HepG2 (cell line): ENCODE results near the gene MCC. TPM values are rescaled to one million over a fixed set of nuclear protein-coding genes. Genes with fewer than 3 reads are reported as not detected.
A peak's percentile ranks its signal among the peaks of the same experiment; 100 is the strongest.

ENCODE experiments used
- ATAC-seq: fragments of 200-7000 bp; cut with Tn5 transposase; 3 replicates; pipeline ENCODE4 v1.9.1; 2020; ENCODE audit warnings: mild to moderate bottlenecking, moderate library complexity
- BruUV-seq: library from RNA; stranded (reverse); fragments of 400-500 nt; replicated peaks from 2 replicates; lab custom pipeline; 2021; lab: Mats Ljungman, UMichigan
- CTCF ChIA-PET: fragments of 300-600 bp; formaldehyde crosslinking; extraction: SDS; loops from one replicate; lab custom pipeline; 2021; ENCODE audit warnings: low total read pairs, inconsistent platforms, low intra/inter-chr PET ratio; lab: Yijun Ruan, JAX
- POLR2A ChIA-PET: fragments of 350-600 bp; sonication (Branson Sonifier 250); formaldehyde crosslinking; loops from one replicate; lab custom pipeline; 2020; ENCODE audit warnings: antibody characterized with exemption, inconsistent platforms; lab: Yijun Ruan, JAX
- DNase-seq: peaks from one replicate; pipeline ENCODE4 v3.0.0-alpha.2; 2015; ENCODE audit warnings: low spot score
- FAIRE-seq: peaks from 3 replicates; lab custom pipeline; 2011; peaks lifted over from hg19 to GRCh38; lab: Jason Lieb, UNC
- H2AFZ ChIP-seq: one replicate; pipeline ENCODE4 v1.6.1; 2011; ENCODE audit warnings: low read length, inconsistent platforms
- H3K27ac ChIP-seq: fragments of 300-600 bp; 3 replicates; pipeline ENCODE4 v1.8.0; 2011; ENCODE audit warnings: mixed run types, mild to moderate bottlenecking, mixed read lengths, low read length, inconsistent platforms; ENCODE audit not compliant: insufficient read depth; ENCODE audit errors: extremely low read length
- H3K27me3 ChIP-seq, 2 experiments: fragments of 200-600 bp in 1 of 2; 2 replicates in 1 of 2; 3 replicates in 1 of 2; pipeline versions ENCODE4 v1.6.0 to v1.8.0; 2011; ENCODE audit warnings: low read length in 2 of 2, mild to moderate bottlenecking in 2 of 2, moderate library complexity in 2 of 2, inconsistent platforms in 1 of 2; ENCODE audit not compliant: insufficient read depth in 2 of 2, control insufficient read depth in 1 of 2
- H3K36me3 ChIP-seq, 2 experiments: fragments of 200-600 bp in 1 of 2; replicated peaks in 1 of 2; 2 replicates in 1 of 2; 3 replicates in 1 of 2; pipeline versions ENCODE4 v1.5.1 to v1.8.0; 2011; ENCODE audit warnings: low read length in 2 of 2, inconsistent platforms in 1 of 2; ENCODE audit not compliant: insufficient read depth in 2 of 2, control insufficient read depth in 1 of 2
- H3K4me1 ChIP-seq: 2 replicates; pipeline ENCODE4 v1.5.1; 2012; ENCODE audit warnings: low read length, inconsistent platforms; ENCODE audit not compliant: insufficient read depth
- H3K4me2 ChIP-seq: 2 replicates; pipeline ENCODE4 v1.6.0; 2011; ENCODE audit warnings: low read depth, low read length, inconsistent platforms
- H3K4me3 ChIP-seq, 3 experiments: fragments of 200-600 bp in 1 of 3; sonication (generic), shearing (Covaris generic) in 1 of 3; replicated peaks in 1 of 3; 2 replicates each; pipeline ENCODE4 v1.5.1; 2011 to 2016; ENCODE audit warnings: low read length in 3 of 3, inconsistent platforms in 2 of 3, low read depth in 2 of 3, mild to moderate bottlenecking in 2 of 3, control low read depth in 1 of 3, mixed read lengths in 1 of 3; ENCODE audit not compliant: insufficient read depth in 1 of 3
- H3K79me2 ChIP-seq: one replicate; pipeline ENCODE4 v1.6.1; 2011; ENCODE audit warnings: low read length, inconsistent platforms; ENCODE audit not compliant: insufficient read depth
- H3K9ac ChIP-seq: 2 replicates; pipeline ENCODE4 v1.6.0; 2011; ENCODE audit warnings: mild to moderate bottlenecking, low read depth, low read length, inconsistent platforms; ENCODE audit not compliant: insufficient read depth
- H3K9me3 ChIP-seq: 2 replicates; pipeline ENCODE4 v1.5.1; 2012; ENCODE audit warnings: mild to moderate bottlenecking, low read length
- H4K20me1 ChIP-seq: 2 replicates; pipeline ENCODE4 v1.6.0; 2011; ENCODE audit warnings: inconsistent platforms, mild to moderate bottlenecking, low read length, moderate library complexity; ENCODE audit not compliant: insufficient read depth
- CENPX ChIP-seq: sonication (generic); formaldehyde crosslinking; IDR thresholded peaks from 2 replicates; pipeline ENCODE4 v1.9.0; 2021; ENCODE audit warnings: mild to moderate bottlenecking, missing genetic modification reagents, moderate library complexity
- FOSL2 ChIP-seq: sonication (generic); formaldehyde crosslinking; IDR thresholded peaks from 2 replicates; pipeline ENCODE4 v1.4.0; 2020; ENCODE audit warnings: missing genetic modification reagents
- MAFF ChIP-seq: IDR thresholded peaks from 2 replicates; pipeline ENCODE4 v1.6.1; 2011; ENCODE audit warnings: low read depth, low read length, improper control_type of control experiment
- MAFK ChIP-seq, 2 experiments: IDR thresholded peaks in 1 of 2; conservative IDR thresholded peaks in 1 of 2; 2 replicates each; pipeline ENCODE4 v1.6.1; 2011; ENCODE audit warnings: improper control_type of control experiment in 2 of 2, low read length in 2 of 2
- SMYD3 ChIP-seq: sonication (generic); formaldehyde crosslinking; IDR thresholded peaks from 2 replicates; pipeline ENCODE4 v1.8.1; 2023; ENCODE audit warnings: mild to moderate bottlenecking, missing genetic modification reagents
- ZBTB7B ChIP-seq: sonication (generic); formaldehyde crosslinking; IDR thresholded peaks from 2 replicates; pipeline ENCODE4 v1.4.0; 2020; ENCODE audit warnings: missing genetic modification reagents
- WGBS: methylation state at CpG from one replicate; pipeline ENCODE4 v1.1.6; 2017; ENCODE audit warnings: low lambda C conversion rate; 5-methylcytosine and 5-hydroxymethylcytosine counted together
- in situ Hi-C: cut with HindIII; loops from 2 replicates; pipeline ENCODE4 v1.10.0; 2017; ENCODE audit warnings: low pct_unique_long_range_greater_than_20kb; ENCODE audit not compliant: extremely low pct_ligation_motif_present
- intact Hi-C: fragments of 100-400 bp; cut with micrococcal nuclease; formaldehyde crosslinking; loops from one replicate; pipeline ENCODE4 v1.10.0; 2022; ENCODE audit not compliant: unreplicated experiment
- polyA plus RNA-seq, 8 experiments: library from polyadenylated mRNA; depleted of rRNA in 3 of 8; stranded (reverse) in 7 of 8; unstranded in 1 of 8; fragments of >200 nt; fragmentation: Illumina TruSeq in 4 of 8; extraction: Trizol in 4 of 8; gene quantifications; 2 replicates each; pipeline versions ENCODE4 v1.2.1 to v1.2.3, GENCODE V29; 2011 to 2016; ENCODE audit warnings: low read depth in 4 of 8, missing spikeins in 1 of 8, mixed read lengths in 1 of 8; ENCODE audit not compliant: insufficient read depth in 1 of 8
- total RNA-seq, 5 experiments: library from RNA; depleted of rRNA; stranded (reverse); fragments of >200 nt; fragmentation: Illumina TruSeq; extraction: Trizol; gene quantifications; 2 replicates each; pipeline ENCODE4 v1.2.3, GENCODE V29; 2016; ENCODE audit warnings: low read depth in 1 of 5
- TF ChIP-seq, protein P1 (sequence below): sonication (generic); formaldehyde crosslinking; IDR thresholded peaks from 2 replicates; pipeline ENCODE4 v1.9.0; 2021; ENCODE audit warnings: mild to moderate bottlenecking, missing genetic modification reagents
- TF ChIP-seq, protein P2 (sequence below): sonication (generic); formaldehyde crosslinking; IDR thresholded peaks from 2 replicates; pipeline ENCODE4 v1.4.0; 2020; ENCODE audit warnings: mild to moderate bottlenecking, low read depth, missing genetic modification reagents
- TF ChIP-seq, protein P3 (sequence below): sonication (generic); formaldehyde crosslinking; IDR thresholded peaks from 2 replicates; pipeline ENCODE4 v1.4.0; 2020; ENCODE audit warnings: missing genetic modification reagents

The MCC gene
- total and polyA plus RNA-seq, 2 of the 13 experiments (the other 11 are each of a cell fraction or from before 2014, with no cell fraction given) = 0.55 to 2.4 TPM

GRCh38 chr5:113493446-113493845 lies 5.2 kb upstream of the MCC start:
- 0% methylated on average over 1 of the region's 1 CpG for WGBS

DNA sequence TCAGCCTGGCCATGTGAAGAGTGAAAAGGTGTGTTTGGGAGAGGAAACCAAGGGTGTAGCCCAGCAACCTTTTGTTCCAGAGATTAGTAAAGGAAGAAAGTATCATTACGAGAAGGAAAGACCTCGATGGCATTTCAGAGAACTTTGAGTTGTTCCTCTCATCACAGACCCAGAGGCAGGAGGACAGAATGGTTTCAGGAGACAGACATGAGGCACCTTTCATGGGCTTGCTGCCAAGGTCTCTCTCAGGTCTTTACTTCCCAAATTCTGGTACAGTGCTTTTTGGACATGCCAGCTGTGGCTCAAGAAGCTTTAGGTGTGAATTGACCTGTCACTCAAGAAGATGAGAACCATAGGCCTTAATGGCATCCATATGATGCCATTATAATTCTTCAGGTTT lies 2.8 kb upstream of the MCC start:
- no peaks in the 10 kb centered on the region for H3K36me3 ChIP-seq
- BruUV-seq = no TSS peak
- no peaks in the 10 kb centered on the region for H4K20me1 ChIP-seq
- FAIRE-seq = no peak
- no peak for DNase-seq
- H3K4me1 ChIP-seq = peaks cover 17% of the 10 kb centered on the region
- no peak overlapping the region for H3K27ac ChIP-seq
- peaks cover 18% of the 10 kb centered on the region for H3K9me3 ChIP-seq
- H3K79me2 ChIP-seq = no peaks in the 10 kb centered on the region
- peaks cover 1 to 20% of the 10 kb centered on the region in 2 experiments; a peak in 4 of 5 replicates for H3K27me3 ChIP-seq
- POLR2A ChIA-PET = no interaction called here
- 8% methylated on average over 2 of the region's 2 CpGs for WGBS
- no peak for ATAC-seq
- H3K4me2 ChIP-seq = no peak overlapping the region
- no peak overlapping the region for H2AFZ ChIP-seq
- in situ Hi-C loops (no loop called here), intact Hi-C loops (no loop called here)
- CTCF ChIA-PET = no interaction called here
- no peak overlapping the region for H3K4me3 ChIP-seq
- H3K9ac ChIP-seq = no peak overlapping the region
- TF ChIP-seq SMYD3 (CRISPR knock-in tag) (no peak), ZBTB7B (CRISPR knock-in tag) (no peak), CENPX (no peak)
- TF ChIP-seq, protein P1, sequence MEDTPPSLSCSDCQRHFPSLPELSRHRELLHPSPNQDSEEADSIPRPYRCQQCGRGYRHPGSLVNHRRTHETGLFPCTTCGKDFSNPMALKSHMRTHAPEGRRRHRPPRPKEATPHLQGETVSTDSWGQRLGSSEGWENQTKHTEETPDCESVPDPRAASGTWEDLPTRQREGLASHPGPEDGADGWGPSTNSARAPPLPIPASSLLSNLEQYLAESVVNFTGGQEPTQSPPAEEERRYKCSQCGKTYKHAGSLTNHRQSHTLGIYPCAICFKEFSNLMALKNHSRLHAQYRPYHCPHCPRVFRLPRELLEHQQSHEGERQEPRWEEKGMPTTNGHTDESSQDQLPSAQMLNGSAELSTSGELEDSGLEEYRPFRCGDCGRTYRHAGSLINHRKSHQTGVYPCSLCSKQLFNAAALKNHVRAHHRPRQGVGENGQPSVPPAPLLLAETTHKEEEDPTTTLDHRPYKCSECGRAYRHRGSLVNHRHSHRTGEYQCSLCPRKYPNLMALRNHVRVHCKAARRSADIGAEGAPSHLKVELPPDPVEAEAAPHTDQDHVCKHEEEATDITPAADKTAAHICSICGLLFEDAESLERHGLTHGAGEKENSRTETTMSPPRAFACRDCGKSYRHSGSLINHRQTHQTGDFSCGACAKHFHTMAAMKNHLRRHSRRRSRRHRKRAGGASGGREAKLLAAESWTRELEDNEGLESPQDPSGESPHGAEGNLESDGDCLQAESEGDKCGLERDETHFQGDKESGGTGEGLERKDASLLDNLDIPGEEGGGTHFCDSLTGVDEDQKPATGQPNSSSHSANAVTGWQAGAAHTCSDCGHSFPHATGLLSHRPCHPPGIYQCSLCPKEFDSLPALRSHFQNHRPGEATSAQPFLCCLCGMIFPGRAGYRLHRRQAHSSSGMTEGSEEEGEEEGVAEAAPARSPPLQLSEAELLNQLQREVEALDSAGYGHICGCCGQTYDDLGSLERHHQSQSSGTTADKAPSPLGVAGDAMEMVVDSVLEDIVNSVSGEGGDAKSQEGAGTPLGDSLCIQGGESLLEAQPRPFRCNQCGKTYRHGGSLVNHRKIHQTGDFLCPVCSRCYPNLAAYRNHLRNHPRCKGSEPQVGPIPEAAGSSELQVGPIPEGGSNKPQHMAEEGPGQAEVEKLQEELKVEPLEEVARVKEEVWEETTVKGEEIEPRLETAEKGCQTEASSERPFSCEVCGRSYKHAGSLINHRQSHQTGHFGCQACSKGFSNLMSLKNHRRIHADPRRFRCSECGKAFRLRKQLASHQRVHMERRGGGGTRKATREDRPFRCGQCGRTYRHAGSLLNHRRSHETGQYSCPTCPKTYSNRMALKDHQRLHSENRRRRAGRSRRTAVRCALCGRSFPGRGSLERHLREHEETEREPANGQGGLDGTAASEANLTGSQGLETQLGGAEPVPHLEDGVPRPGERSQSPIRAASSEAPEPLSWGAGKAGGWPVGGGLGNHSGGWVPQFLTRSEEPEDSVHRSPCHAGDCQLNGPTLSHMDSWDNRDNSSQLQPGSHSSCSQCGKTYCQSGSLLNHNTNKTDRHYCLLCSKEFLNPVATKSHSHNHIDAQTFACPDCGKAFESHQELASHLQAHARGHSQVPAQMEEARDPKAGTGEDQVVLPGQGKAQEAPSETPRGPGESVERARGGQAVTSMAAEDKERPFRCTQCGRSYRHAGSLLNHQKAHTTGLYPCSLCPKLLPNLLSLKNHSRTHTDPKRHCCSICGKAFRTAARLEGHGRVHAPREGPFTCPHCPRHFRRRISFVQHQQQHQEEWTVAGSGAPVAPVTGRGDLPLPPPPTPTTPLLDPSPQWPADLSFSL (CRISPR knock-in tag) = no peak
- TF ChIP-seq, protein P2, sequence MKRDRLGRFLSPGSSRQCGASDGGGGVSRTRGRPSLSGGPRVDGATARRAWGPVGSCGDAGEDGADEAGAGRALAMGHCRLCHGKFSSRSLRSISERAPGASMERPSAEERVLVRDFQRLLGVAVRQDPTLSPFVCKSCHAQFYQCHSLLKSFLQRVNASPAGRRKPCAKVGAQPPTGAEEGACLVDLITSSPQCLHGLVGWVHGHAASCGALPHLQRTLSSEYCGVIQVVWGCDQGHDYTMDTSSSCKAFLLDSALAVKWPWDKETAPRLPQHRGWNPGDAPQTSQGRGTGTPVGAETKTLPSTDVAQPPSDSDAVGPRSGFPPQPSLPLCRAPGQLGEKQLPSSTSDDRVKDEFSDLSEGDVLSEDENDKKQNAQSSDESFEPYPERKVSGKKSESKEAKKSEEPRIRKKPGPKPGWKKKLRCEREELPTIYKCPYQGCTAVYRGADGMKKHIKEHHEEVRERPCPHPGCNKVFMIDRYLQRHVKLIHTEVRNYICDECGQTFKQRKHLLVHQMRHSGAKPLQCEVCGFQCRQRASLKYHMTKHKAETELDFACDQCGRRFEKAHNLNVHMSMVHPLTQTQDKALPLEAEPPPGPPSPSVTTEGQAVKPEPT (CRISPR knock-in tag) = no peak

More at GRCh38 chr5:113493446-113493845, 5.2 kb upstream of the MCC start:
- Histone ChIP-seq H3K4me1 (peaks cover 8% of the 10 kb centered on the region), H3K9me3 (peaks cover 18% of the 10 kb centered on the region), H3K9ac (no peak overlapping the region), H3K36me3 (no peaks in the 10 kb centered on the region), H3K27me3 (peaks cover 1 to 6% of the 10 kb centered on the region in 2 experiments; a peak in 2 of 5 replicates), H3K79me2 (no peaks in the 10 kb centered on the region), H4K20me1 (no peaks in the 10 kb centered on the region), H3K4me3 (no peak overlapping the region), H2AFZ (no peak overlapping the region), H3K4me2 (no peak overlapping the region), H3K27ac (no peak overlapping the region)
- POLR2A ChIA-PET = no interaction called here
- CTCF ChIA-PET = no interaction called here
- intact Hi-C loops = no loop called here
- no peak for TF ChIP-seq FOSL2 (CRISPR knock-in tag)
- TF ChIP-seq MAFF = peak; percentile 56; the same call in 1 of the 2 replicates
- peak; percentile 28 to 66; a peak in 3 of 4 replicates for TF ChIP-seq MAFK (conservative IDR thresholded peaks at IDR 0.05 in 1 of 2, IDR thresholded peaks at IDR 0.05 in 1 of 2; ENCODE audit: low read length in 2 of 2)
- TF ChIP-seq, protein P3, sequence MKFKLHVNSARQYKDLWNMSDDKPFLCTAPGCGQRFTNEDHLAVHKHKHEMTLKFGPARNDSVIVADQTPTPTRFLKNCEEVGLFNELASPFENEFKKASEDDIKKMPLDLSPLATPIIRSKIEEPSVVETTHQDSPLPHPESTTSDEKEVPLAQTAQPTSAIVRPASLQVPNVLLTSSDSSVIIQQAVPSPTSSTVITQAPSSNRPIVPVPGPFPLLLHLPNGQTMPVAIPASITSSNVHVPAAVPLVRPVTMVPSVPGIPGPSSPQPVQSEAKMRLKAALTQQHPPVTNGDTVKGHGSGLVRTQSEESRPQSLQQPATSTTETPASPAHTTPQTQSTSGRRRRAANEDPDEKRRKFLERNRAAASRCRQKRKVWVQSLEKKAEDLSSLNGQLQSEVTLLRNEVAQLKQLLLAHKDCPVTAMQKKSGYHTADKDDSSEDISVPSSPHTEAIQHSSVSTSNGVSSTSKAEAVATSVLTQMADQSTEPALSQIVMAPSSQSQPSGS (CRISPR knock-in tag) = no peak
- no peak for FAIRE-seq
- no TSS peak for BruUV-seq
- in situ Hi-C loops = no loop called here
- no peak for DNase-seq
- no peak for ATAC-seq
